Spleen (tissue), 11 donors: ENCODE results near the gene ADA. TPM values are rescaled to one million over a fixed set of nuclear protein-coding genes. Genes with fewer than 3 reads are reported as not detected.

Experiments
- DNase-seq: peaks from one replicate; pipeline ENCODE4 v3.0.0-alpha.2; 2020
- H3K27ac ChIP-seq, 8 donors: fragments of 200-600 bp; sonication (generic) in 7 of 8; 1 replicate in 4 of 8; 2 replicates in 4 of 8; pipeline versions ENCODE4 v1.5.0 to v1.8.0; 2016 to 2021; ENCODE audit warnings: inconsistent platforms in 4 of 8, mild to moderate bottlenecking in 4 of 8, moderate library complexity in 1 of 8
- H3K27me3 ChIP-seq, 7 donors: fragments of 200-600 bp; sonication (generic) in 6 of 7; replicated peaks in 1 of 7; 1 replicate in 4 of 7; 2 replicates in 3 of 7; pipeline versions ENCODE4 v1.5.0 to v1.8.0; 2016 to 2021; ENCODE audit warnings: inconsistent platforms in 3 of 7, mild to moderate bottlenecking in 1 of 7
- H3K36me3 ChIP-seq, 6 donors: fragments of 200-600 bp; sonication (generic) in 5 of 6; 1 replicate in 4 of 6; 2 replicates in 2 of 6; pipeline versions ENCODE4 v1.5.0 to v1.8.0; 2016 to 2021; ENCODE audit warnings: inconsistent platforms in 2 of 6
- H3K4me1 ChIP-seq, 6 donors: fragments of 200-600 bp; sonication (generic) in 5 of 6; 1 replicate in 3 of 6; 2 replicates in 3 of 6; pipeline versions ENCODE4 v1.5.0 to v1.8.0; 2016 to 2021; ENCODE audit warnings: inconsistent platforms in 3 of 6
- H3K4me3 ChIP-seq, 8 donors: fragments of 200-600 bp; sonication (generic) in 7 of 8; 1 replicate in 4 of 8; 2 replicates in 4 of 8; pipeline versions ENCODE4 v1.5.0 to v1.8.0; 2016 to 2021; ENCODE audit warnings: inconsistent platforms in 4 of 8, mild to moderate bottlenecking in 4 of 8, moderate library complexity in 2 of 8
- H3K9me3 ChIP-seq, 8 donors: fragments of 200-600 bp; sonication (generic) in 7 of 8; 1 replicate in 4 of 8; 2 replicates in 4 of 8; pipeline versions ENCODE4 v1.5.0 to v1.8.0; 2016 to 2021; ENCODE audit warnings: inconsistent platforms in 4 of 8
- POLR2A ChIP-seq, 3 donors: fragments of 450-650 bp; IDR thresholded peaks; one replicate each; pipeline ENCODE4 v1.5.1; 2017; ENCODE audit warnings: antibody characterized with exemption in 3 of 3, mild to moderate bottlenecking in 1 of 3
- POLR2AphosphoS5 ChIP-seq, 3 donors: sonication (generic); formaldehyde crosslinking; IDR thresholded peaks; one replicate each; pipeline ENCODE4 v1.5.1; 2017; ENCODE audit warnings: antibody characterized with exemption in 3 of 3
- WGBS, 5 donors: extraction: QIAGEN DNeasy Blood & Tissue Kit in 3 of 5; methylation state at CpG; one replicate each; pipeline versions ENCODE4 v1.1.5 to v1.1.7; 2013 to 2018; 5-methylcytosine and 5-hydroxymethylcytosine counted together
- intact Hi-C: fragments of 100-400 bp; cut with DNase I; formaldehyde crosslinking; loops from one replicate; pipeline ENCODE4 v1.15.0; 2023; ENCODE audit warnings: low total_unique reads
- polyA plus RNA-seq, 3 donors: library from polyadenylated mRNA; stranded (reverse); fragments of 200-250 nt; gene quantifications; one replicate each; pipeline ENCODE4 v1.2.1, GENCODE V29; 2013
- total RNA-seq, 7 donors: library from RNA; depleted of rRNA in 3 of 7; stranded (reverse); fragments of >200 nt in 3 of 7; fragmentation: NEBNext Ultra II Directional in 4 of 7; extraction: Animal tissue kit (Norgen Biotek cat#: 25700) in 4 of 7; gene quantifications; one replicate each; pipeline versions ENCODE4 v1.1.0 to v1.2.1, GENCODE V29; 2016 to 2021
- TF ChIP-seq, protein P1 (sequence below), 11 experiments: fragments of 200-600 bp in 7 of 11; fragments of 450-650 bp in 4 of 11; sonication (generic) in 4 of 11; IDR thresholded peaks in 8 of 11; conservative IDR thresholded peaks in 3 of 11; 1 replicate in 7 of 11; 2 replicates in 4 of 11; pipeline versions ENCODE4 v1.4.0 to v1.8.0; 2016 to 2021; ENCODE audit warnings: antibody characterized with exemption in 11 of 11, inconsistent platforms in 4 of 11, mild to moderate bottlenecking in 1 of 11
- donor health status: healthy with polysubstance abuse.
- donor health status: DM: no; HTN: no; CAD: no; lungs with moderate emphysema.
- donor health status: DM: no; HTN: no; CAD: no.
- donor health status: Bipolar disorder and iron deficiency.
- donor health status: healthy.
- donor health status: DM: no; HTN: no; CAD: no.
- donor health status: DM: yes; HTN: yes; CAD: no.

The ADA gene
- total and polyA plus RNA-seq, 10 donors: 14.8 to 30.4 (median 22.5) TPM

- no peak overlapping the region for H3K4me3 ChIP-seq
- peak overlapping the region in 3 of 8 donors; percentile 3 to 26 (median 24) for H3K27ac ChIP-seq
- H3K4me1 ChIP-seq: no peaks in the 10 kb centered on the region
- peak in 1 of 3 donors; percentile 46 for TF ChIP-seq POLR2AphosphoS5 (IDR thresholded peaks at IDR 0.05)
- TF ChIP-seq, protein P1, sequence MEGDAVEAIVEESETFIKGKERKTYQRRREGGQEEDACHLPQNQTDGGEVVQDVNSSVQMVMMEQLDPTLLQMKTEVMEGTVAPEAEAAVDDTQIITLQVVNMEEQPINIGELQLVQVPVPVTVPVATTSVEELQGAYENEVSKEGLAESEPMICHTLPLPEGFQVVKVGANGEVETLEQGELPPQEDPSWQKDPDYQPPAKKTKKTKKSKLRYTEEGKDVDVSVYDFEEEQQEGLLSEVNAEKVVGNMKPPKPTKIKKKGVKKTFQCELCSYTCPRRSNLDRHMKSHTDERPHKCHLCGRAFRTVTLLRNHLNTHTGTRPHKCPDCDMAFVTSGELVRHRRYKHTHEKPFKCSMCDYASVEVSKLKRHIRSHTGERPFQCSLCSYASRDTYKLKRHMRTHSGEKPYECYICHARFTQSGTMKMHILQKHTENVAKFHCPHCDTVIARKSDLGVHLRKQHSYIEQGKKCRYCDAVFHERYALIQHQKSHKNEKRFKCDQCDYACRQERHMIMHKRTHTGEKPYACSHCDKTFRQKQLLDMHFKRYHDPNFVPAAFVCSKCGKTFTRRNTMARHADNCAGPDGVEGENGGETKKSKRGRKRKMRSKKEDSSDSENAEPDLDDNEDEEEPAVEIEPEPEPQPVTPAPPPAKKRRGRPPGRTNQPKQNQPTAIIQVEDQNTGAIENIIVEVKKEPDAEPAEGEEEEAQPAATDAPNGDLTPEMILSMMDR (IDR thresholded peaks at IDR 0.05 in 8 of 11, conservative IDR thresholded peaks at IDR 0.05 in 3 of 11): no peak
- H3K27me3 ChIP-seq: no peaks in the 10 kb centered on the region
- no peak for DNase-seq
- H3K9me3 ChIP-seq: peaks cover 0 to 4% (median 0%) of the 10 kb centered on the region in 8 donors
- no peaks in the 10 kb centered on the region for H3K36me3 ChIP-seq
- WGBS, 5 donors: 52 to 71% (median 57%) methylated on average over 6 to 7 of the region's 7 CpGs
- intact Hi-C loops: no loop called here
These were observed 41.5 kb upstream of the ADA start for GRCh38 chr20:44692932-44693480.

DNA sequence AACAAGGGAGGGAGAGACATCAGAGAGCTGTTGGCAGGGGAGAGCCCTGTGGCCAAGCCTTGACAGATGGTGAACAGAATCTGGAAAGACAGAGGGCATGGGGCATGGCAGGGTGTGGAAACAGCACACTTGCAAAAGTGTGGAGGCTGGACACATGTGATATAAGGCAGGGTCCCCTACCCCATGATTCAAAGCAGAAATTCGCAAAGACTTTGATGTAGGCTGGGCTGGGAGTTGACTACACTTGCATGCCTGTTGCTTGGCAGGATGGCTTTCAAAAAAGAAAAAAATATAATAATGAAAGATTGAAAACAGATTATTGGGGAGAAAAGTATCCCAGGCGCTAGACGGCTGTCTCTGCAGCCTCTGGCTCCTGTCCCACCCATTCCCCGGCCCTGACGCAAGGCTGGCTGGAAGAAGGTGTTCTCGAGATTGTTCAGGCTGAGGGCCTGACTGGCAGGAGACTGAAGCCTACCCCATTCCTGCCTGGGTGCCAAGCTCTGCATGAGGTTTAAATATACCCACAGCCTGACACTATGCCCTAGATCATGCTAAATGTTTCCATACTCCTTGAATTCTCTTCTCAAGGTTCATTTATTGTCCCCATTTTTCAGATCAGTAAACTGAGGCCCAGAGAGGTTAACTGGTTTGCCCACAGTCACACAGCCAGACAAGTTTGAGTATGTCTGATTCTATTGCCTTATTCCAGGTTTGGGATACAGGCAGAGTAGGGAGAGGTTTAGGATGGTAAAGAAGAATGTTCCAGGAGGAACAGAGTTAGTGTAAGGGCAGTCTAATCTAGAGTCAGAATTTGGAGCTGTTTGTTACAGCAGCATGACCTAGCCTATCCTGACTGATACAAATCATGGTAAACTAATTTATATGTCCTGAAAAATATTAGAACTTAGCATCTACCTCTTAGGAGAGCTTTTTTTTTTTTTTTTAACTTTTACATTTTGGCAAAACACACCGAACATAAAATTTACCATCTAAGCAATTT lies 40.2 kb upstream of the ADA start:
- WGBS, 5 donors: 75 to 89% (median 87%) methylated on average over 7 of the region's 7 CpGs
- no peak for DNase-seq
- Histone ChIP-seq H3K9me3 (peaks cover 0 to 4% (median 0%) of the 10 kb centered on the region in 8 donors), H3K27ac (no peak overlapping the region), H3K27me3 (no peaks in the 10 kb centered on the region), H3K36me3 (no peaks in the 10 kb centered on the region), H3K4me1 (no peaks in the 10 kb centered on the region), H3K4me3 (no peak overlapping the region)
- intact Hi-C loops: no loop called here
- TF ChIP-seq POLR2A (IDR thresholded peaks at IDR 0.05) (no peak), POLR2AphosphoS5 (IDR thresholded peaks at IDR 0.05) (no peak)
- TF ChIP-seq, protein P1 (IDR thresholded peaks at IDR 0.05 in 8 of 11, conservative IDR thresholded peaks at IDR 0.05 in 3 of 11): no peak

DNA sequence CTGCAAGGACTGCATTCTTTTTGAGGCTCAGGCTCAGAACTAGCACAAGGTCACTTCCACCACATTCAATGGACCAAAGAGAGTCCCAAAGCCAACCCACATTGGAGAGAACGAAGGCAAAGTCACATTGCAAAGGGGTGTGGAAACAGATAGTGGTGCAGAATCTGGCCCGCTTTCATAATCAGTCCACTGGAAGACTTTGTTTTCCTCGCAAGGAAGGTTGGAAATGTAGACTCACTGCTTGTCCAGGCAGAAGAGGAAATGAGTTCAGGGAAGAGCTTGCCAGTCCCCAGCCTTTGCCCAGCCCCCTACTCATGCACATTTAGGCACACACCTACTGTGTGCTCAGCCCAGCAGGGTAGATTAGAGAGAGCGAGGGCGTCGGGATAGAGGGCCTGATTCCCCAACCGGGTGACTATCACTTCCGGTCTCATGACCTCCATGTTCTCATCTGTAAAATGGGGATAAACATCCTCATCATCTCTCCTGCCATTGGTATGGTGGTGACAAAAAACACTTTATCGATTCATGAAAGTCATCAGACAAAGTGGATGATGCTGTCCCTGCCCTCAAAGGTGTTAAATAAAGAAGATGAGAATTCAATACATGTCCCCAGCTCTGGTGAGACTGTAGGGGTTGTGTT lies 39.4 kb upstream of the ADA start:
- H3K4me1 ChIP-seq: no peaks in the 10 kb centered on the region
- no peak for DNase-seq
- 82 to 86% (median 85%) methylated on average over 9 of the region's 9 CpGs for WGBS, 5 donors
- intact Hi-C loops: no loop called here
- H3K36me3 ChIP-seq: no peaks in the 10 kb centered on the region
- H3K4me3 ChIP-seq: no peak overlapping the region
- no peaks in the 10 kb centered on the region for H3K27me3 ChIP-seq
- TF ChIP-seq POLR2A (IDR thresholded peaks at IDR 0.05) (no peak), POLR2AphosphoS5 (IDR thresholded peaks at IDR 0.05) (no peak)
- TF ChIP-seq, protein P1 (IDR thresholded peaks at IDR 0.05 in 8 of 11, conservative IDR thresholded peaks at IDR 0.05 in 3 of 11): no peak
- peaks cover 0 to 4% (median 0%) of the 10 kb centered on the region in 8 donors for H3K9me3 ChIP-seq
- no peak overlapping the region for H3K27ac ChIP-seq
